Fibroblast of skin of right quadriceps (primary cell): Measurements from ENCODE around the gene SLC12A9.
"Not testable (repeated sequence)": the region's sequence is repeated elsewhere in the genome, so short reads cannot be mapped to it uniquely, and the experiment has no call there.

Source experiments
- DNase-seq: peaks from one replicate; pipeline ENCODE4 v3.0.0-alpha.2; 2013

SLC12A9 gene

GRCh38 chr7:100897772-100898454 is 45.4 kb downstream of the SLC12A9 start:
- DNase-seq: no peak

GRCh38 chr7:100899432-100899831 is 46.9 kb downstream of the SLC12A9 start:
- no peak for DNase-seq

GRCh38 chr7:100900978-100901377 is 48.5 kb downstream of the SLC12A9 start:
- no peak for DNase-seq

- no peak for DNase-seq
Observed at GRCh38 chr7:100901921-100902332, 49.4 kb downstream of the SLC12A9 start.

GRCh38 chr7:100902638-100903037 is 50.1 kb downstream of the SLC12A9 start:
- no peak for DNase-seq

GRCh38 chr7:100908512-100908911 is 56.0 kb downstream of the SLC12A9 start:
- DNase-seq: no peak

GRCh38 chr7:100910443-100910842 is 57.9 kb downstream of the SLC12A9 start:
- DNase-seq: not testable (repeated sequence)

- no peak for DNase-seq
Observed at GRCh38 chr7:100911484-100911883, 59.0 kb downstream of the SLC12A9 start.

GRCh38 chr7:100914208-100914878 is 61.8 kb downstream of the SLC12A9 start:
- DNase-seq: no peak

GRCh38 chr7:100914879-100915447 is 62.5 kb downstream of the SLC12A9 start:
- DNase-seq: no peak
